Panc1 (cell line): ENCODE results near the gene NMRK1.

Source experiments
- CTCF ChIP-seq: fragments of 450-650 bp; IDR thresholded peaks from 2 replicates; pipeline ENCODE4 v1.5.1; 2017; ENCODE audit warnings: mild to moderate bottlenecking
- POLR2AphosphoS5 ChIP-seq: IDR thresholded peaks from 2 replicates; pipeline ENCODE4 v1.6.1; 2012; ENCODE audit warnings: mild to moderate bottlenecking, low read depth, low read length, moderate library complexity

- no peak for TF ChIP-seq POLR2AphosphoS5
- TF ChIP-seq CTCF, result no peak
Observed at GRCh38 chr9:75064307-75065025, 23.5 kb downstream of the NMRK1 start.
